Upper lobe of left lung (tissue), 6 donors: ENCODE results near the gene NES. TPM values are rescaled to one million over a fixed set of nuclear protein-coding genes. Genes with fewer than 3 reads are reported as not detected.

Experiments
- ATAC-seq, 2 donors: fragments of 200-7000 bp; cut with Tn5 transposase; one replicate each; pipeline ENCODE4 v1.9.1; 2022; ENCODE audit warnings: mild to moderate bottlenecking in 2 of 2, moderate library complexity in 2 of 2; ENCODE audit not compliant: low FRiP score in 2 of 2
- DNase-seq, 2 donors: peaks; one replicate each; pipeline ENCODE4 v3.0.0-alpha.2; 2019 to 2020
- H3K27ac ChIP-seq, 4 donors: fragments of 200-600 bp; sonication (generic); one replicate each; pipeline ENCODE4 v1.5.1; 2016 to 2019
- H3K27me3 ChIP-seq, 4 donors: fragments of 200-600 bp; sonication (generic); one replicate each; pipeline ENCODE4 v1.5.1; 2017 to 2019
- H3K36me3 ChIP-seq, 4 donors: fragments of 200-600 bp; sonication (generic); one replicate each; pipeline ENCODE4 v1.5.1; 2016 to 2019
- H3K4me1 ChIP-seq, 4 donors: fragments of 200-600 bp; sonication (generic); one replicate each; pipeline ENCODE4 v1.5.1; 2018 to 2019
- H3K4me3 ChIP-seq, 4 donors: fragments of 200-600 bp; sonication (generic); one replicate each; pipeline ENCODE4 v1.5.1; 2017 to 2019; ENCODE audit warnings: mild to moderate bottlenecking in 2 of 4, moderate library complexity in 1 of 4
- H3K9me3 ChIP-seq, 4 donors: fragments of 200-600 bp; sonication (generic); one replicate each; pipeline ENCODE4 v1.5.1; 2018 to 2019
- EP300 ChIP-seq, 4 donors: sonication (generic); formaldehyde crosslinking; IDR thresholded peaks; one replicate each; pipeline ENCODE4 v1.5.1; 2017; ENCODE audit warnings: antibody characterized with exemption in 4 of 4, control low read depth in 2 of 4
- POLR2A ChIP-seq, 4 donors: fragments of 450-650 bp; IDR thresholded peaks; one replicate each; pipeline ENCODE4 v1.5.1; 2016 to 2017; ENCODE audit warnings: antibody characterized with exemption in 4 of 4, mild to moderate bottlenecking in 2 of 4
- POLR2AphosphoS5 ChIP-seq, 2 donors: sonication (generic); formaldehyde crosslinking; IDR thresholded peaks; one replicate each; pipeline ENCODE4 v1.5.1; 2017; ENCODE audit warnings: antibody characterized with exemption in 2 of 2
- WGBS, 2 donors: methylation state at CpG; one replicate each; pipeline ENCODE4 v1.1.5; 2017 to 2018; 5-methylcytosine and 5-hydroxymethylcytosine counted together
- total RNA-seq, 6 donors: library from RNA; depleted of rRNA in 4 of 6; stranded (reverse); fragments of >200 nt in 4 of 6; gene quantifications; one replicate each; pipeline versions ENCODE4 v1.1.0 to v1.2.1, GENCODE V29; 2016 to 2021
- TF ChIP-seq, protein P1 (sequence below), 6 experiments: fragments of 450-650 bp in 4 of 6; fragments of 200-600 bp in 2 of 6; sonication (generic) in 2 of 6; IDR thresholded peaks; one replicate each; pipeline ENCODE4 v1.5.1; 2016 to 2019; ENCODE audit warnings: antibody characterized with exemption in 6 of 6
- donor health status: DM: no; HTN: no; CAD: no; lungs with moderate emphysema.
- donor health status: DM: no; HTN: yes; CAD: no; lungs with severe emphysema.

NES gene
- total RNA-seq, 6 donors from 2014 or later, result 25.9 to 93.5 (median 34.3) TPM

DNA sequence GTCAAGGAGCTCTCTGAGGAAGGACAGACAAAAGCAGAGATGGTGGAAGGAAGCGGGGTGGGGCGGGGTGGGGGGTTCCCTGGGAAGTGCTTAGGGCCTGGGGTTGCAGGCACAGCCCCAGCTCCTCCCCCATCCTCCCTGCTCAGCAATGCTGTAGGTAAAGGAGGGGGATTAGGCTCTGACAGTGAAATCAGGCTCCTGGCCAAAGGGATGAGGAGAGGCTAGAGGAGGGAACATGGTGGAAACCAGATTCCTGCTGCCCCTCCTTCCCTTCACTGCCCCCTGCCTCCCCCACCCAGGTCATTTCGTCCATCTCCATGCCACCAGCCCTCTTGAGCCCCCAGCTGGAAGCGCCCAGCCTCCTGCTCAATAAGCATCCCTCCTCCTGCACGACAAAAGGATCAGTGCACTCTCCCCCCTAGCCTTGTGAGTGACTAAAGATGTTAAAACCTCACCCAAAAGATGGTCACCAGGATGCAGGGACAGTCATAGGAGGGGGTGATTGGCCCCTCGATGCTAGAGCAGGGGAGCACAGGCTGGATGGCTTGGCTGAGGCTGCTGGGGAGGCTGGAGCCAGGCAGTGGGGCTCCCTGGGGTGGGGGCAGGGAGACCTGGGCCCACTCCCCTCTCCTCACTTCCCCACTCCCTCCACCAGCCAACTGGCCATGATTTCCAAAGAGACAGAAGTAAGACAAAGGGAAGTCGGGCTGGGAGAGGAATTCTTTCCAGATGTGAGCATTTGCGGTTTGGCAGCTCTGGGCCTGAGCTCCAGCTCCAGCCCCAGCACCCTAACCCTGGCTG, 30.4 kb upstream of the NES start:
- no peak for TF ChIP-seq EP300 (IDR thresholded peaks at IDR 0.05)
- TF ChIP-seq POLR2AphosphoS5 (IDR thresholded peaks at IDR 0.05), result no peak
- no peak for TF ChIP-seq POLR2A (IDR thresholded peaks at IDR 0.05)
- TF ChIP-seq, protein P1, sequence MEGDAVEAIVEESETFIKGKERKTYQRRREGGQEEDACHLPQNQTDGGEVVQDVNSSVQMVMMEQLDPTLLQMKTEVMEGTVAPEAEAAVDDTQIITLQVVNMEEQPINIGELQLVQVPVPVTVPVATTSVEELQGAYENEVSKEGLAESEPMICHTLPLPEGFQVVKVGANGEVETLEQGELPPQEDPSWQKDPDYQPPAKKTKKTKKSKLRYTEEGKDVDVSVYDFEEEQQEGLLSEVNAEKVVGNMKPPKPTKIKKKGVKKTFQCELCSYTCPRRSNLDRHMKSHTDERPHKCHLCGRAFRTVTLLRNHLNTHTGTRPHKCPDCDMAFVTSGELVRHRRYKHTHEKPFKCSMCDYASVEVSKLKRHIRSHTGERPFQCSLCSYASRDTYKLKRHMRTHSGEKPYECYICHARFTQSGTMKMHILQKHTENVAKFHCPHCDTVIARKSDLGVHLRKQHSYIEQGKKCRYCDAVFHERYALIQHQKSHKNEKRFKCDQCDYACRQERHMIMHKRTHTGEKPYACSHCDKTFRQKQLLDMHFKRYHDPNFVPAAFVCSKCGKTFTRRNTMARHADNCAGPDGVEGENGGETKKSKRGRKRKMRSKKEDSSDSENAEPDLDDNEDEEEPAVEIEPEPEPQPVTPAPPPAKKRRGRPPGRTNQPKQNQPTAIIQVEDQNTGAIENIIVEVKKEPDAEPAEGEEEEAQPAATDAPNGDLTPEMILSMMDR (IDR thresholded peaks at IDR 0.05), result no peak
- peaks cover 0 to 29% (median 11%) of the 10 kb centered on the region in 4 donors for H3K27me3 ChIP-seq
- peak in 1 of 2 donors; percentile 35 for ATAC-seq
- H3K4me1 ChIP-seq, result peaks cover 27 to 30% (median 29%) of the 10 kb centered on the region in 4 donors
- 59 to 64% methylated on average over 8 of the region's 8 CpGs for WGBS, 2 donors
- no peak overlapping the region for H3K4me3 ChIP-seq
- no peak overlapping the region for H3K27ac ChIP-seq
- no peaks in the 10 kb centered on the region for H3K9me3 ChIP-seq
- H3K36me3 ChIP-seq, result no peaks in the 10 kb centered on the region
- peak in 1 of 2 donors; percentile 39 for DNase-seq

DNA sequence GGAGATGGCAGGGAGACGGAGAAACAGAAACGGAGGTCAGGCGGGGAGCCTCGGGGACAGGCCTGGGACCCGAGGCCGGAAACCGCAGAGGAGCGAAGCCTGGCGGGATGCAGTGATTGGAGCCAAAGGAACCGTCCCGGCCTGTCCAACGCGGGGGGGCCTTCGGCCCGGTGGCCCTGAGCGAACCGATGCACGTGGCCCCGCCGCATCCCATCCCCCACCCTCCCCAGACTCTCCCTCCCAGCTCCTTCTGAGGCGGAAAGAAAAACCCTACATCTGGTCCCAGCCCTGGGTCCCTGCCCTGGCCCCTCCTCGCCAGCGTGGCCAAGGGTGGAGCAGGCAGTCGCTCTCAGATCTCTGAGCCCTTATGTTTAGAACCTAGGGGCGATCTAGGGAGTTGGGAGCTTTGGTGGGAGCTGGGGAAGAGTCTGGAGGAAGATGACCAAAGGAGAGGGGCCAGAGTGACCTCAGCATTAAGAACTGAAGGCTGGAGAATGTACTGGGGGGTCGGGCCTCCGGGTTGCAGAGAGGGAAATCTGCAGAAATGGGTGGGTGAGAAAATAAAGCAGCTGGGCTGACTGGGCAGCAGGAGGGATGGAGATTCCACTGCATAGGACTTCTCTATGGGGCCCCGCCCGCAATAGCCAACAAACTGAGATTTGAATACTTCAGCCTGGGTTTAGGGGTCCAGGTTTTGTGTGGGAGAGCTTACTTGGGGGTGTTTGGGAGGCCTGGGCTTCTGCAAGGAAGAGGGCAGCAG, 29.6 kb upstream of the NES start:
- Histone ChIP-seq H3K27me3 (peaks cover 0 to 29% (median 11%) of the 10 kb centered on the region in 4 donors), H3K27ac (peak overlapping the region in 2 of 4 donors; percentile 39 to 56), H3K4me3 (peak overlapping the region; percentile 9 to 45 (median 38)), H3K9me3 (no peaks in the 10 kb centered on the region), H3K36me3 (no peaks in the 10 kb centered on the region), H3K4me1 (peaks cover 27 to 30% (median 29%) of the 10 kb centered on the region in 4 donors)
- TF ChIP-seq EP300 (IDR thresholded peaks at IDR 0.05) (no peak), POLR2A (IDR thresholded peaks at IDR 0.05) (no peak), POLR2AphosphoS5 (IDR thresholded peaks at IDR 0.05) (no peak)
- TF ChIP-seq, protein P1 (IDR thresholded peaks at IDR 0.05), result no peak
- 7 to 15% methylated on average over 11 to 26 of the region's 29 CpGs for WGBS, 2 donors
- peak; percentile 35 to 89 for DNase-seq
- peak; percentile 31 to 76 for ATAC-seq

DNA sequence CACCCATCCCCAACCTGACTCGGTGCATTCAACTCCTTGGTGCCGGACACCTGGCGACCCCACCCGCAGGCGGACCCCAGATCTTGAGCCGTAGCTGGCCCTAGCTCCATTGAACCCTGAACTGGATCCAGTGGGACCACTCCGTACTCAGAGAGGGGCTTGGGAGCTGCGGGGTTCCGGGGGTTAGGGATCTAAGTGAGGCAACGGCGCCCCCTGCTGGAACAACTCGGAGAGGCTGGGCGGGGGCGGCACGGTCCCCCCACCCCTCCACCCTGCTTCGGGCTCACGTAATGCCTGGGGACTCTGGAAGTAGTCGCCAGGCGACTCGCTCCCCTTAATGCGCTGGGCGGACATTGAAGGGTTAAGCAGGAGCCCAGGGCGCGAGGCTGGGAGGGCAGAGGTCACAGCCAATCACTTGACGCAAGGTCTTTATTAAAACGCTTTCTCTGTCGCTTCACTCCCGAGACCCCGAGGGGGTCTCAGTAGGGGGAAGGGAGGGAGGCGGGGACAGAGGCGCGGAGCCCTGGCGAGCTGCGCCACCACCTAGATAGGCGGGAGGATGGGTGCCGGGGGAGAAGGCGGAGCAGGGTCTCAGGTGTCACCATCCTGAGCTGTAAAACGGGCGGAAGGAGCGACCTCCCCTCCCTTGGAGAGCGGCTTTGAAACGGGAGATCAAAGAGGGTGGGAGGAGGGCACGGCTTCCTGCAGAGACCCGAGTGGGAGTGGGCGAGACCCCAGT, 28.9 kb upstream of the NES start:
- H3K27ac ChIP-seq, result peak overlapping the region in 2 of 4 donors; percentile 39 to 56
- WGBS, 2 donors, result 2% methylated on average over 23 to 38 of the region's 45 CpGs
- H3K36me3 ChIP-seq, result no peaks in the 10 kb centered on the region
- H3K9me3 ChIP-seq, result no peaks in the 10 kb centered on the region
- DNase-seq, result peak; percentile 56 to 89
- peaks cover 0 to 29% (median 11%) of the 10 kb centered on the region in 4 donors for H3K27me3 ChIP-seq
- H3K4me1 ChIP-seq, result peaks cover 27 to 30% (median 29%) of the 10 kb centered on the region in 4 donors
- H3K4me3 ChIP-seq, result peak overlapping the region; percentile 9 to 45 (median 38)
- no peak for TF ChIP-seq POLR2A (IDR thresholded peaks at IDR 0.05)
- TF ChIP-seq POLR2AphosphoS5 (IDR thresholded peaks at IDR 0.05), result no peak
- TF ChIP-seq, protein P1 (IDR thresholded peaks at IDR 0.05), result peak; percentile 66 to 83 (median 72)
- ATAC-seq, result peak; percentile 54 to 75

DNA sequence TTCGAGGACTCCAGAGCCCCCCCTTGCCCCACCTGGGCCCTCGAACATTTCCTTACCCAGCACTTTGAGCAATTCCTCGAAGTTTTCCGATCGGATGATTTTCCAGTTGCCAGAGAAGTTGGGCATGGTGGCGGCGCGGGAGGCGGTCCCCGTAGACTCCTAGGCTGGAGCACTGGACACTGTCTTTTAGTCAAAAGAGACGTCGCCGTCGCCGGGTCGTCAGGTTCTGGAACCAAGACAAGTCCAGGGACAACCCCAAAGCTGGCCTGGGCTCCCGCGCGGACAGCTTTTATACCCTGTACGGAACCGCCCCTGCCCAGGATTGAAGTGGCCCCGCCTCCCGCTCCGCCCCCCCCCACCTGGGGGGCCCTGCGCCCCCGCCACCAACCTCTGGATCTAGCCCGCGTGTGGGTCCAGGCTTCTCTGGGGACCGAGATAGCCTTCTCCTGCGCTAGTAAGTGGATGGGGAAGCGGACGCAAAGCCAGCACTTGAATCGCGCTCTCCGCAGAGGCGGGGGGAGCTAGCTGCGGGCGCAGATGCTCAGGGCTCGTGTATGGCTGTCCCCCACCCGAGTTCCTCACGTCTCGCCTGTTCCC, 28.2 kb upstream of the NES start, which contains the start of gene CRABP2:
Gene CRABP2, minus strand, starts transcription at position 263 of the 597 bp plus-strand sequence. Its CDS starts 137 bp downstream, at position 126.
- DNase-seq, result peak in 1 of 2 donors; percentile 86
- TF ChIP-seq, protein P1 (IDR thresholded peaks at IDR 0.05), result no peak
- TF ChIP-seq POLR2A (IDR thresholded peaks at IDR 0.05) (no peak), EP300 (IDR thresholded peaks at IDR 0.05) (no peak), POLR2AphosphoS5 (IDR thresholded peaks at IDR 0.05) (no peak)
- ATAC-seq, result peak in 1 of 2 donors; percentile 34
- Histone ChIP-seq H3K4me3 (peak within 1 kb of the TSS; percentile 9 to 45 (median 38)), H3K4me1 (peaks cover 27 to 30% (median 29%) of the 10 kb centered on the region in 4 donors), H3K36me3 (no peaks in the 10 kb centered on the region), H3K27me3 (peaks cover 0 to 29% (median 11%) of the 10 kb centered on the region in 4 donors), H3K9me3 (no peaks in the 10 kb centered on the region), H3K27ac (peak within 1 kb of the TSS in 2 of 4 donors; percentile 39 to 56)
- WGBS, 2 donors, result 2 to 4% methylated on average over 4 to 31 of the region's 42 CpGs
